NB4 (cell line): ENCODE data around the gene METRN.

Experiments used
- POLR2A ChIP-seq: IDR thresholded peaks from 2 replicates; pipeline ENCODE4 v1.6.1; 2011; ENCODE audit warnings: mild to moderate bottlenecking; ENCODE audit not compliant: insufficient read length; ENCODE audit errors: extremely low read depth
- TF ChIP-seq, protein P1 (sequence below): IDR thresholded peaks from 2 replicates; pipeline ENCODE4 v1.6.1; 2011; ENCODE audit warnings: low read depth, low read length

DNA sequence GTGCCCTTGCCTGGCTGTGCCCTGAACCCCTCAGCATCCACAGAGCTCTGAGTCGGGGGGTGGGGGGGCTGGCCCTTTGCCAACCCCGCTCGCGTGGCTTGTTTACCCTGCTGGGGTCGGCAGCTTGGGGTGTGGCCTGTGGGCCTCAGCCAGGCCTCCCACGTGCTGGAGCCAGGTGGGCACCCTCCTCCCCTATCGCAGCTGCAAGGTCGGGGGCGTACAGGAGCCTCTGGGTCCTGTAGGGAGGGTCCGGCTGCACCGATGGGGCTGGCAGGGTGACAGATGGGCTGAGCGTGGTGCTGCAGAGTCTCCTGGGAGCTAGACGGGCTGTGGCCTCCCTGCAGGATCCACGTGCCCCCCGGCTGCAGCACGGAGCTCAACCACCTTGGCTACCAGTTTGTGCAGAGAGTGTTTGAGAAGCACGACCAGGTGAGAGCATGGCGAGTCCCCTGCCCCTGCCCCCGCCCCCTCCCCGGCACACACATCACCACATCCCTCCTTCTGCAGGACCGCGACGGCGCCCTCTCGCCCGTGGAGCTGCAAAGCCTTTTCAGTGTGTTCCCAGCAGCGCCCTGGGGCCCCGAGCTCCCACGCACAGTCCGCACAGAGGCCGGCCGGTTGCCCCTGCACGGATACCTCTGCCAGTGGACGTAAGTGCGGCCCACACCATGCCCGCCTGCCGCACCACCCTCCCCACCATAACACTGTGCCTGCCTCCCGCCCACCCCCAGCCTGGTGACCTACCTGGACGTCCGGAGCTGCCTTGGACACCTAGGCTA, 43.4 kb upstream of the METRN start:
- no peak for TF ChIP-seq POLR2A
- TF ChIP-seq, protein P1, sequence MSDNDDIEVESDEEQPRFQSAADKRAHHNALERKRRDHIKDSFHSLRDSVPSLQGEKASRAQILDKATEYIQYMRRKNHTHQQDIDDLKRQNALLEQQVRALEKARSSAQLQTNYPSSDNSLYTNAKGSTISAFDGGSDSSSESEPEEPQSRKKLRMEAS, result no peak
